NCI-H2081 treated with DMSO at 0.1 percent for 48 hours (cell line): ENCODE measurements around the gene SLC9A8.
"Not testable (repeated sequence)": the region's sequence is repeated elsewhere in the genome, so short reads cannot be mapped to it uniquely, and the experiment has no call there.

Experiments
- DNase-seq: peaks from one replicate; lab custom pipeline; 2025; lab: John Stamatoyannopoulos, UW

SLC9A8 gene

DNA sequence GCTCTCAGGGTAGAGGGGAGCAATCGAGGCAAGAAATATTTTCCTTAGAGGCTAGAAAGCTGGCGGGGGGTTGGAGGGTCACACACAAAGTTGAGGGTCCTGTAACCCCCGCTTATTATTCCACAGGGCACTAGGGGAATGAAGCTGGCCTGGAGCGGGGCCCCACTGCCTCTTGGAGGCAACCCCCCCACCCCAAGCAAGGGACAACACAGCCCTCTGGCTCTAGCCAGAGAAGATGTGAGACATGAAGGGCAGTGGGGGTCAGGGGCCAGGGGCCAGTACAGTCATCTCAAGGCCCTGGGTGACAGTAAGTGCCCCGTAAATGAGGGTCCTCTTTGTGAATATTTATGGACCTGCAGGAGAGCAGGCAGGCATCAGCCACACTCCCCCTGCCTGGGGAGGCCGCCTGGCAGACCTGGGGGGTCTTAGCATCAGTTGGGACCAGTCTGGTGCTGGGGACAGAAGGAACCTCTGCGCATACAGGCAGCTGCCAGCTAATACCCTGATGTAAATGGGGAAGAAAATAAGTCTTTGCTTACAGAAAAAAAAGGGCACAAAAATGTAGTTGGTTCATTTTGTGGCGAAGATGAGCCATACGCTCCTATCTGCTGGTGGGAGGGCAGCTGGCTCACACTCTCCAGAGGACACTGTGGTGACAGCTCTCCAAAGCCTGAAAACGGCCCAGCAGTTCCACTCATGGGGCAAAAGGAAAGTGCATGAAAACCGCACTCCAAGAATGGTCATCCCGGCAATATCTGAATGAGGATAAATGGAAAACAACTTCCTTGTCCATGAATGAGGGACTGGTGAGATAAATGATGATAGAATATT lies 80.8 kb downstream of the SLC9A8 start:
- DNase-seq, result no peak

GRCh38 chr20:49894073-49894470 lies 81.4 kb downstream of the SLC9A8 start:
- DNase-seq, result no peak

- DNase-seq, result not testable (repeated sequence)
These were observed 83.0 kb downstream of the SLC9A8 start for GRCh38 chr20:49895474-49896093.

DNA sequence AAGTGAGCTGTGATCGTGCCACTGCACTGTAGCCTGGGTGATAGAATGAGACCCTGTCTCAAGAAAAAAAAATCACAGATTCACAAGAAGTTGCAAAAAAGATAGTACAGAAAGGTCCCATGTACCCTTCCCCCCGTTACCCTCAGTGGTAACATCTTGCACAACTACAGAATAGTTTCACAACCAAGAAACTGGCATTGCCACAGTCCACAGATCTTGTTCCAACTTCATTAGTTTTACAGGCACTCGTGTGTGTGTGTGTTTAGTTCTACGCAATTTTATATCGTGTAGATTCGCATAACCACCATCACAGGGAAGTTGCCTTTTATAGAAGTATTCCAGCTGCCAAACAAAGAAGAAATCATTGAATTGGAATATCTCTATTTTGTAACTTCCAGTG lies 83.6 kb downstream of the SLC9A8 start:
- DNase-seq, result no peak

DNA sequence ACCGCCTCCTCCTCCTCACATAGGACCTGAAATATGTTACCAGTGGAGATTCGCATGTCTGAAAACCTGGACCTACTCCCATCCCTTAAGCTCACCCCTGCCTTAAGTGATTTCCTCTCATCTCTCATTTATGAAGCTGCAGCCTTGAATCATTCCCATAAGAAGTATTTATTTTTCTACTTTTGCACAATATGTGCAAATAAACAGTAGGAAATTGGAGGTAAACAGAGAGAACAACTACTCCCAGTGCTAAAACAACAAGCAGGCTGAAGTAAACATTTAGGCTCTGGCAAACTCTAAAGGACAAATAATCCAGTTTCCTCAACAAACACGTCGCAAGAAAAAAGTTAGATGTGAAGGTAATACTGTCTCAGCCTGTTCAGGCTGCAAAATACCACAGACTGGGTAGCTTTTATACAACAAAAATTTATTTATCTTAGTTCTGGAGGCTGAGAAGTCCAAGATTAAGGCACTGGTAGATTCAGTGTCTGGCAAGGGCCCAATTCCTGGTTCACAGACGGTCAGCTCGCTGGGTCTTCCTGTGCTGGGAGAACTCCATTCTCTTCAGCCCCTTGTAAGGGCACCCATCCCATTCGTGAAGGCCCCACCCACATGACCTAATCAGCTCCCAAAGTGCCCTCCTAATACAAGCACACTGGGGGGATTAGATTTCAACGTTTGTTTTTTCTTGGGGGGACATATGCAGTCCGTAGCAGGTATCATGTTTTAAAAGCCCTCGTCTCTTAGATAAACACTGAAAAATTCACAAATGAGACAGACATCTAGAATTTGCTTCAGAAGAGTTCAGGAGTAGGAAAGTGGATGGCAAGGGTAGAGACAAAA lies 87.1 kb downstream of the SLC9A8 start:
- no peak for DNase-seq

DNA sequence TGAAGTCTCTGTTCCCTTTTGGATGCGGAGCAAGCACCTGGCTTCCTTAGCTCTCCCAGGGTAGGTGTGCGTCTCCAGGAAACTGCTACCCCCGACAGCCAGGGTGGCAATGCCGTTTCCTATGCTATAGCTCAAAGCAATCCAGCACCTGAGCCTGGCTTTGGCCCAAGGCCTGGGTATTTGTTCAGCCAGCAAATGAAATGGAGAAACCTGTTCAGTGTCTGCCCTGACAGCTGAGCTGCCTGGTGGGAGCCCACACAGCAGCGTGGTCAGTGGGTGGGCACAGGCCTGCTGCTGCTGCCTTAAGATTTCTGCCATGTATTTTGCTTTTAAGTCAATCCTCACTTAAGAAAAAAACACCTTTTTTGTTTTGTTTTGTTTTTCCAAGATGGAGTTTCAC lies 89.0 kb downstream of the SLC9A8 start:
- peak; percentile 17 for DNase-seq

DNA sequence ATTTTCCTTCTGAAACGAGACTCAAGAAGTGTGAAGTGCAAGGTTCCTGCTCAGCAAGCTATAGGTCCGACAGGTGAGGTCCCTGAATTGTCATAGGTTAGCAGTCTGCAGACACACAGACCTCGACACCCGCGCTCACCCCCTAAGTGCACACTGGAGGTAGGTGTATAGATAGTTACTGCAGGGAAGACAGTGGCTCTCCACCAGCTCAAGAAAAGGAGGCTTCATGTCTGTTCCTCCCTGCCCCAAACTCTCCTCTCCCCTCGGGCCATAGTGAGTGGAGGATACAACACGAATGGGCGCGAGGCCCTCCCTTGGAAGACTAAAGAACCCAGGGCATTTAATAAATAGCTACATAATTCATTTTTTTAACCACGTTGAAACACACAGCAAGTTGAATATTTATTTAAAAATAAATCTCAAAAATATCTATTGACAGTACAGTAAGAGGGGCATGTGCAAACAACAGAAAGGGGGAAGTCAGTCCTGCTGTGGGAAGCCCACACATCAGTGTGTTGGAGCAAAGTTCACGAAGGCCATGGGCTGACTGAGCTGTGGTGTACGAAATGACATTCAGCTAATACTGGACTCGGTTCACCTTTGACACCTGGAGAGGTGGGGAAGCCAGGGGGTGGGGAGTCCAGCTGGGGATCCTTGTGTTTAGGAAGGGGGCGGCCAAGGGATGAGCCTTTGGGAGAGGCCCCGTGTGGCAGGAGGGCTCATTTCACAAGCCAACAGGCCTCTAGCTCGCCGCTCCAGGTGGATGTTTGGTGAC lies 92.0 kb downstream of the SLC9A8 start:
- no peak for DNase-seq

DNA sequence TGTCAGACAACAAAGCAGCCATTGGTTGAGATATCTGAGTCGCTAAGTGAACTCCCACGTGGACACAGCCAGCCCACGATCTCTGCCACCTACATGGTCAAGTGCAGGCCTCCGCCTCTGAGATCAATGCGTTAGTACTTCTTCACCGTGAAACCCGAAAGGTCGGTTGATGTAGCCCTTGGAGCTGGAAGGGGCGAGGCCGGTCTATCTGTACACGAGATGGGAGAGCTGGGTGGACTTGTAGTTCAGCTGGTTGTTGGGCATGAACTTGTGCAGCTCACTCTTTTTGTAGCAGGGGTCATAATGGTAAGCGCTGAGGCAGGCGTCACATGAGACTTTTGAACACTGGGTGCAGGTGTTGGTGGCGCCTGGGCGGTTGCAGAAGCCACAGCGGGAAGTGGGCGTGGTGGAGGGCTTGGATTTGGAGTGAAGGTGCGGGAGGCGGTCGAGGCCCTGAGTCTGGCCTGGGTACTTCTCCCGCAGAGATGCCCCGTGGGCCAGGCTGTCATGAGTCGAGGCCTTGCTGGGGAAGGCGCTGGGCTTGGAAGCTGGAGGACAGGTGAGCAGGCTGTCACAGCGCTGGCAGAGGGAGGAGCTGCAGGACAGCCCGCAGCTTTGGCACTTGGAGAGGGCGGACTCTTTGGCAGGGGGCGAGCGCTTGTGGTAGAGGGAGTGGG lies 92.9 kb downstream of the SLC9A8 start:
- DNase-seq, result no peak

DNA sequence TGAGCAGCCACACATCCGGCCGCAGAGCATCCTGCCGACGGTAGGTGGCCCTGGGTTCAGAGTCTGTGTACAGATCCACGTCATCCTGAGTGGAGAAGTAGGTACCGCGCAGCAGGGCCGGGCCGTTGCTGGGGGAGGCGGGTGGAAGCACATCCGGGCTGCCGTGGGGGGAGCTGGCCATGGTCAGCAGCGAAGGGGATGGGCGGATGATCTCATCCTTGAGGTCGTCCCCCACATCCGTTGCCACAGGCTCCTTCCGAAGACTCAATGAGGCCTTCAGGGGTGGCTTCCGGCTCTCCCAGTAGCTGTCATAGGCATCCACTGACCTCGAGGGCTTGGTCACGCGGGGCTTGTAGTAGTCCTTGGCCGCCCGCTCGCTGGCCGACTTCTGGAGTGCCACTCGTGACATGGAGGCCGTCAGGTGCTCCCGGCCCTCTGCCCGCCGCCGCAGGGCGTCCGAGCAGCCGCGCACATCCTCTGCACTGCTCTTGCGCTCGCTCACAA lies 93.5 kb downstream of the SLC9A8 start:
- no peak for DNase-seq

GRCh38 chr20:49906615-49907154 lies 94.1 kb downstream of the SLC9A8 start:
- no peak for DNase-seq

GRCh38 chr20:49907405-49908257 lies 95.0 kb downstream of the SLC9A8 start:
- no peak for DNase-seq

DNA sequence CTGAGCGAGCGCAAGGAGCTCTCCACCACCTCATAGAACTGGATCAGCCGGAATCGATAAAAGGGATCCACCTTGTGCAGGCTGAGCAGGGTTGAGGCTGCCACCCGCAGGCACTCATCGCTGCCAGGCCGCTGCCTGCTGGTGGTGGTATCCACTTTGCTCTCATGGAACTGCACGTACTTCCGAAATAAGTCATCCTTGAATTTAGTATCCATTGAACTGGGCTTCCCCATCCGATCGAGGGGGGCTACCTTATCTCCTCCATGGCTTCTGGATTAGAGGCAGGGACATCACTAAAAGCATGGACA lies 95.6 kb downstream of the SLC9A8 start:
- no peak for DNase-seq

DNA sequence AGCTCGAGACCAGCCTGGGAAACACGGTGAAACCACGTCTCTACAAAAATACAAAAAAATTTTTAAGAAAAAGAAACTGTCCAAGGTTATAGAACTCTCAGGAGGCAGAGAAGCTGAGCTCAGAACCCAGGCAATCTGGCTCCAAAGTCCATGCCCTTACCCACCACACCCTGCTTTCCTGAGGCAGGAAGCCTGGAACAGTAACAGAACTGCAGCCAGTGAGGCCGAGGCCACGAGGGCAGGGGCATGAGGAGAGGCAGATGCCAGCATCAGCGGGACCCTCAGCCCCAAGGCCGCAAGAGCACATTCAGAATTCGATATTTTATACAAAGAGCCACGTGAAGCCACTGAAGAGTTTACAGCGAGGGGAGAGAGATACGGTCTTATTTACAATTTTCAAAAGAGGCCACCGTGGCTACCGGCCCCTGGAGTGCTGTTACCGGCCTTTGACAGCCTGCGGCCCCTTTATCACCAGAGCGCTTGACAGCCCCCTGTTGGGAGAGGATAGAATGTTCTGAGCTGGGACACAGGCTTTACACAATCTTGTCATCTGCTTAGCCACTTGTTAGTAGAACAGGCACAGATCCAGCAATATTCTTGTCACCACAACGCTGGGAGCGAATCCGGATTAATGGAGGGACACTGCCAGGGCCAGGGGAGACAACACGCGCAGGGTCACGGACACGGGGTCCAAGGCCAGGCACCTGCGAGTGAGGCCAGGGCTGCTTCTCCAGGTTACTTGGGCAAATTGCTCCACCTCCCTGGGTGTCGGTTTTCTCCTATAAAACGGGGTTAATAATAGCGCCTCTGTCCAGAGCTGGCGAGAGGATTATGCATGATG lies 97.1 kb downstream of the SLC9A8 start:
- no peak for DNase-seq

DNA sequence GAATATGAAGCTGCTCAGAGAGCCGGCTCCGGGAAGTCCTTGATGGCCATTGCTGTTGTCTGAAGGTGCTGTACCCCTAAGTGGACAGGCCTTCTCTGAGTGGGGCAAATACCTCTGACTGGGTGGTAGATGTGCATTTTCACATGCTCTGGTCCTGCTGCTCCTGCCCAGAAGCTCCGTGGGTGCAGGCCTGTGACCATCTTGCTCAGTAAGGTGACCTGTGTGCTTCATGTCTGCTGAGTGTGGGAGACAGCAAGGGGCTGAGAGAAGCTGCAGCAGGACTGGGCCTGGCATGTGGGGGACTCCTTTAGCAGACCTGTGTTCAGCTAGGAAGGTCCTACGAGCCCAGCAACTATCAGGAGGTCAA lies 97.7 kb downstream of the SLC9A8 start:
- DNase-seq, result no peak

- DNase-seq, result no peak
These were observed 100.9 kb downstream of the SLC9A8 start for GRCh38 chr20:49913399-49914047.

- no peak for DNase-seq
These were observed 101.9 kb downstream of the SLC9A8 start for GRCh38 chr20:49914310-49915117.

DNA sequence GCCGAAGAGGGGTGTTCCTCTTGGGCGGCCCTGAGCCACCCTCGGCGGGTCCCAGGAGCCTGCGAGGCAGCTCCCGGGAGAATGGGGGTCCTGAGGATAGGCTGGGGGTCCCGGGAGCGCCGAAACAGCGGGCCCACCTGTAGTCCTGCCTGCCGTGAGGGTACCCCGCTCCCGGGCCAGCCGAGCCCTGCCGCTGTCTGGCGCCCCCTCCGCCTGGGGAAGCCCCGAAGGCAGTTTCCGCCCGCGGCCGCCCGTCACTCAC lies 102.4 kb downstream of the SLC9A8 start:
- no peak for DNase-seq
